ENCODE data around the gene GDI2. TPM values are rescaled to one million over a fixed set of nuclear protein-coding genes. Genes with fewer than 3 reads are reported as not detected.

GDI2 gene
- total RNA-seq, 1 experiment from 2014 or later: 144 TPM

DNA sequence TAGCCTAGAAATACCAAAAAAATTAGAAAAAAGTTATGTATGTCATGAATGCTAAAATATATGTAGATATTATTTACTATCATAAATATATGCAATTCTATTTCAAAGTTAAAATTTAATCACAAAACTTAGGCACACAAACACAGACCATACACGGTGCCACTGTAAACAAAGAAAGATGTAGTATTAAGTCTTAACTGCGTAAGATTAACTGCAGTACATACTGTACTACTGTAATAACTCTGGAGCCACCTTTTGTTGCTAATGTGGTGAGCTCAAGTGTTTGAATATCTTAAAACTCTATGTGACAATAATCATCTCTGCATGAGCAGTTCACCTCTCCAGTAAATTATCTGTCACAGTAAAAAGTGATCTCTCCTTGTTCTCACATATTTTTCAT is 23.6 kb downstream of the GDI2 start:
- ChIA-PET CTCF (no interaction called here), POLR2A (no interaction called here), RAD21 (ENCODE audit: low non-redundant PET in 1 of 2, low total read pairs in 2 of 2, uncharacterized antibody in 2 of 2, unreplicated experiment in 2 of 2) (no interaction called here)
- no peak for DNase-seq (ENCODE audit: low read depth, low spot score)
- no peak for TF ChIP-seq POLR2A (IDR thresholded peaks at IDR 0.05; ENCODE audit: borderline replicate concordance, extremely low read depth, insufficient read depth, insufficient read length)
- TF ChIP-seq SIN3A (IDR thresholded peaks at IDR 0.05; ENCODE audit: low read depth): no peak
- Histone ChIP-seq H3K9me2 (ENCODE audit: insufficient read depth) (no peaks in the 10 kb centered on the region), H3K9me3 (ENCODE audit: control insufficient read depth in 1 of 2, insufficient read depth in 1 of 2, low read depth in 1 of 2, low read length in 2 of 2) (no peaks in the 10 kb centered on the region), H3K4me1 (ENCODE audit: control insufficient read depth in 1 of 2, insufficient read depth in 2 of 2, low read length in 2 of 2) (no peaks in the 10 kb centered on the region), H3K9ac (ENCODE audit: low read length) (no peak overlapping the region), H3K4me3 (replicated peaks in 1 of 2; ENCODE audit: low read depth in 1 of 2, low read length in 2 of 2) (no peak overlapping the region), H3K4me2 (ENCODE audit: low read length) (no peak overlapping the region), H3K27ac (ENCODE audit: low read depth, low read length) (no peak overlapping the region), H3K36me3 (ENCODE audit: control insufficient read depth in 1 of 2, insufficient read depth in 2 of 2, low read length in 2 of 2) (peaks cover 59 to 63% of the 10 kb centered on the region in 2 experiments), H3K79me2 (ENCODE audit: insufficient read depth, low read length) (peaks cover 97% of the 10 kb centered on the region), H3K27me3 (ENCODE audit: insufficient read depth, low read length) (no peaks in the 10 kb centered on the region), H2AFZ (ENCODE audit: low read depth, low read length, poor library complexity, severe bottlenecking) (no peak overlapping the region), H4K20me1 (ENCODE audit: insufficient read depth) (no peaks in the 10 kb centered on the region; the same call in 1 of the 2 replicates)
- no TSS peak for BruUV-seq (replicated peaks)
- ATAC-seq: no peak
- intact Hi-C loops (cut with micrococcal nuclease): no loop called here

DNA sequence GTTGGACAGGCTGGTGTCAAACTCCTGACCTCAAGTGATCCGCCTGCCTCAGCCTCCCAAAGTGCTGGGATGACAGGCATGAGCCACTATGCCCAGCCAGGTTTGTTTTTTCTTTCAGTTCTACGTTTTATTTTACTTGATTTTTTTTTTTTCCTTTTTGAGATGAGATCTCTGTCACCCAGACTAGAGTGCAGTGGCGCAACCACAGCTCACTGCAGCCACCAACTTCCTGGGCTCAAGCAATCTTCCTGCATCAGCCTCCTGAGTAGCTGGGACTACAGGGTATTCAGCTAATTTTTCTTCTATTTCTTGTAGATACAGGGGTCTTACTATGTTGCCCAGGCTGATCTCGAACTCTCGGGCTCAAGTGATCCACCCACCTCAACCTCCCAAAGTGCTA is 24.3 kb downstream of the GDI2 start:
- H3K9me2 ChIP-seq (ENCODE audit: insufficient read depth): no peaks in the 10 kb centered on the region
- ChIA-PET RAD21 (ENCODE audit: low non-redundant PET in 1 of 2, low total read pairs in 2 of 2, uncharacterized antibody in 2 of 2, unreplicated experiment in 2 of 2) (no interaction called here), POLR2A (no interaction called here), CTCF (no interaction called here)
- no TSS peak for BruUV-seq (replicated peaks)
- H3K4me3 ChIP-seq (replicated peaks in 1 of 2; ENCODE audit: low read depth in 1 of 2, low read length in 2 of 2): no peak overlapping the region
- peaks cover 98% of the 10 kb centered on the region for H3K79me2 ChIP-seq (ENCODE audit: insufficient read depth, low read length)
- peaks cover 60 to 61% of the 10 kb centered on the region in 2 experiments for H3K36me3 ChIP-seq (ENCODE audit: control insufficient read depth in 1 of 2, insufficient read depth in 2 of 2, low read length in 2 of 2)
- no peak overlapping the region for H3K4me2 ChIP-seq (ENCODE audit: low read length)
- H3K9me3 ChIP-seq (ENCODE audit: control insufficient read depth in 1 of 2, insufficient read depth in 1 of 2, low read depth in 1 of 2, low read length in 2 of 2): no peaks in the 10 kb centered on the region
- H4K20me1 ChIP-seq (ENCODE audit: insufficient read depth): no peaks in the 10 kb centered on the region; the same call in 1 of the 2 replicates
- no peak overlapping the region for H2AFZ ChIP-seq (ENCODE audit: low read depth, low read length, poor library complexity, severe bottlenecking)
- ATAC-seq: no peak
- intact Hi-C loops (cut with micrococcal nuclease): no loop called here
- DNase-seq (ENCODE audit: low read depth, low spot score): no peak
- no peaks in the 10 kb centered on the region for H3K4me1 ChIP-seq (ENCODE audit: control insufficient read depth in 1 of 2, insufficient read depth in 2 of 2, low read length in 2 of 2)
- no peak overlapping the region for H3K9ac ChIP-seq (ENCODE audit: low read length)
- H3K27ac ChIP-seq (ENCODE audit: low read depth, low read length): no peak overlapping the region
- no peak for TF ChIP-seq SP1 (IDR thresholded peaks at IDR 0.05; ENCODE audit: low read depth)
- TF ChIP-seq SIN3A (IDR thresholded peaks at IDR 0.05; ENCODE audit: low read depth): no peak
- TF ChIP-seq JUND (IDR thresholded peaks at IDR 0.05): no peak
- TF ChIP-seq, protein P1, sequence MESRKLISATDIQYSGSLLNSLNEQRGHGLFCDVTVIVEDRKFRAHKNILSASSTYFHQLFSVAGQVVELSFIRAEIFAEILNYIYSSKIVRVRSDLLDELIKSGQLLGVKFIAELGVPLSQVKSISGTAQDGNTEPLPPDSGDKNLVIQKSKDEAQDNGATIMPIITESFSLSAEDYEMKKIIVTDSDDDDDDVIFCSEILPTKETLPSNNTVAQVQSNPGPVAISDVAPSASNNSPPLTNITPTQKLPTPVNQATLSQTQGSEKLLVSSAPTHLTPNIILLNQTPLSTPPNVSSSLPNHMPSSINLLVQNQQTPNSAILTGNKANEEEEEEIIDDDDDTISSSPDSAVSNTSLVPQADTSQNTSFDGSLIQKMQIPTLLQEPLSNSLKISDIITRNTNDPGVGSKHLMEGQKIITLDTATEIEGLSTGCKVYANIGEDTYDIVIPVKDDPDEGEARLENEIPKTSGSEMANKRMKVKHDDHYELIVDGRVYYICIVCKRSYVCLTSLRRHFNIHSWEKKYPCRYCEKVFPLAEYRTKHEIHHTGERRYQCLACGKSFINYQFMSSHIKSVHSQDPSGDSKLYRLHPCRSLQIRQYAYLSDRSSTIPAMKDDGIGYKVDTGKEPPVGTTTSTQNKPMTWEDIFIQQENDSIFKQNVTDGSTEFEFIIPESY (IDR thresholded peaks at IDR 0.05; ENCODE audit: extremely low read depth, insufficient replicate concordance, low read length): no peak
- TF ChIP-seq YY1 (IDR thresholded peaks at IDR 0.05; ENCODE audit: extremely low read depth, insufficient replicate concordance, low read depth, low read length): no peak
- no peak for TF ChIP-seq POLR2A (IDR thresholded peaks at IDR 0.05; ENCODE audit: borderline replicate concordance, extremely low read depth, insufficient read depth, insufficient read length)
- TF ChIP-seq POLR2AphosphoS5 (IDR thresholded peaks at IDR 0.05; ENCODE audit: low read depth, low read length): no peak
- TF ChIP-seq ELF1 (IDR thresholded peaks at IDR 0.05; ENCODE audit: borderline replicate concordance, low read depth): no peak
- no peak for TF ChIP-seq EZH2phosphoT487 (IDR thresholded peaks at IDR 0.05; ENCODE audit: borderline replicate concordance)
- TF ChIP-seq RAD21 (IDR thresholded peaks at IDR 0.05; ENCODE audit: low read depth): no peak
- no peak for TF ChIP-seq FOSL1 (IDR thresholded peaks at IDR 0.05; ENCODE audit: low read depth)
- TF ChIP-seq EZH2 (IDR thresholded peaks at IDR 0.05): no peak
- TF ChIP-seq, protein P2, sequence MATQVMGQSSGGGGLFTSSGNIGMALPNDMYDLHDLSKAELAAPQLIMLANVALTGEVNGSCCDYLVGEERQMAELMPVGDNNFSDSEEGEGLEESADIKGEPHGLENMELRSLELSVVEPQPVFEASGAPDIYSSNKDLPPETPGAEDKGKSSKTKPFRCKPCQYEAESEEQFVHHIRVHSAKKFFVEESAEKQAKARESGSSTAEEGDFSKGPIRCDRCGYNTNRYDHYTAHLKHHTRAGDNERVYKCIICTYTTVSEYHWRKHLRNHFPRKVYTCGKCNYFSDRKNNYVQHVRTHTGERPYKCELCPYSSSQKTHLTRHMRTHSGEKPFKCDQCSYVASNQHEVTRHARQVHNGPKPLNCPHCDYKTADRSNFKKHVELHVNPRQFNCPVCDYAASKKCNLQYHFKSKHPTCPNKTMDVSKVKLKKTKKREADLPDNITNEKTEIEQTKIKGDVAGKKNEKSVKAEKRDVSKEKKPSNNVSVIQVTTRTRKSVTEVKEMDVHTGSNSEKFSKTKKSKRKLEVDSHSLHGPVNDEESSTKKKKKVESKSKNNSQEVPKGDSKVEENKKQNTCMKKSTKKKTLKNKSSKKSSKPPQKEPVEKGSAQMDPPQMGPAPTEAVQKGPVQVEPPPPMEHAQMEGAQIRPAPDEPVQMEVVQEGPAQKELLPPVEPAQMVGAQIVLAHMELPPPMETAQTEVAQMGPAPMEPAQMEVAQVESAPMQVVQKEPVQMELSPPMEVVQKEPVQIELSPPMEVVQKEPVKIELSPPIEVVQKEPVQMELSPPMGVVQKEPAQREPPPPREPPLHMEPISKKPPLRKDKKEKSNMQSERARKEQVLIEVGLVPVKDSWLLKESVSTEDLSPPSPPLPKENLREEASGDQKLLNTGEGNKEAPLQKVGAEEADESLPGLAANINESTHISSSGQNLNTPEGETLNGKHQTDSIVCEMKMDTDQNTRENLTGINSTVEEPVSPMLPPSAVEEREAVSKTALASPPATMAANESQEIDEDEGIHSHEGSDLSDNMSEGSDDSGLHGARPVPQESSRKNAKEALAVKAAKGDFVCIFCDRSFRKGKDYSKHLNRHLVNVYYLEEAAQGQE (IDR thresholded peaks at IDR 0.05; ENCODE audit: low read depth): no peak
- no peaks in the 10 kb centered on the region for H3K27me3 ChIP-seq (ENCODE audit: insufficient read depth, low read length)
